ENCODE results near the gene UBN1.
A peak's percentile ranks its signal among the peaks of the same experiment; 100 is the strongest.

Gene UBN1

GRCh38 chr16:4846901-4847773 is at the start of gene UBN1, which contains the start of gene GLYR1:
UBN1 (plus strand) TSS chr16:4847481; CDS start chr16:4852918, 5,437 bp downstream.
GLYR1 (minus strand) TSS chr16:4847288; CDS start chr16:4847265, 23 bp downstream.
- Mint-ChIP-seq H3K36me3 (ENCODE audit: low read depth) (peaks cover 34% of the 10 kb centered on the region), H3K4me3 (peak within 1 kb of the TSS; percentile 95), H3K4me1 (ENCODE audit: low read depth) (peaks cover 50% of the 10 kb centered on the region), H3K27me3 (no peaks in the 10 kb centered on the region), H3K27ac (peak within 1 kb of the TSS; percentile 85), H3K9me3 (no peaks in the 10 kb centered on the region)

- H3K27ac Mint-ChIP-seq: no peak overlapping the region
- no peaks in the 10 kb centered on the region for H3K9me3 Mint-ChIP-seq
- no peak overlapping the region for H3K4me3 Mint-ChIP-seq
- peaks cover 5% of the 10 kb centered on the region for H3K4me1 Mint-ChIP-seq (ENCODE audit: low read depth)
- H3K27me3 Mint-ChIP-seq: no peaks in the 10 kb centered on the region
- H3K36me3 Mint-ChIP-seq (ENCODE audit: low read depth): no peaks in the 10 kb centered on the region
These were observed 49.5 kb upstream of the UBN1 start for GRCh38 chr16:4797805-4798252.

- H3K27ac Mint-ChIP-seq: no peak overlapping the region
- H3K9me3 Mint-ChIP-seq: no peaks in the 10 kb centered on the region
- H3K36me3 Mint-ChIP-seq (ENCODE audit: low read depth): no peaks in the 10 kb centered on the region
- H3K27me3 Mint-ChIP-seq: no peaks in the 10 kb centered on the region
- H3K4me3 Mint-ChIP-seq: no peak overlapping the region
- peaks cover 9% of the 10 kb centered on the region for H3K4me1 Mint-ChIP-seq (ENCODE audit: low read depth)
These were observed 48.8 kb upstream of the UBN1 start for GRCh38 chr16:4798456-4798855.

GRCh38 chr16:4799171-4799855 is 48.0 kb upstream of the UBN1 start:
- H3K36me3 Mint-ChIP-seq (ENCODE audit: low read depth): peaks cover 4% of the 10 kb centered on the region
- no peak overlapping the region for H3K27ac Mint-ChIP-seq
- no peaks in the 10 kb centered on the region for H3K27me3 Mint-ChIP-seq
- peaks cover 16% of the 10 kb centered on the region for H3K4me1 Mint-ChIP-seq (ENCODE audit: low read depth)
- no peaks in the 10 kb centered on the region for H3K9me3 Mint-ChIP-seq
- no peak overlapping the region for H3K4me3 Mint-ChIP-seq

GRCh38 chr16:4800290-4801041 is 46.8 kb upstream of the UBN1 start:
- Mint-ChIP-seq H3K9me3 (no peaks in the 10 kb centered on the region), H3K4me1 (ENCODE audit: low read depth) (peaks cover 16% of the 10 kb centered on the region), H3K27me3 (no peaks in the 10 kb centered on the region), H3K4me3 (peak overlapping the region; percentile 44), H3K36me3 (ENCODE audit: low read depth) (peaks cover 15% of the 10 kb centered on the region), H3K27ac (no peak overlapping the region)

- Mint-ChIP-seq H3K9me3 (no peaks in the 10 kb centered on the region), H3K27ac (no peak overlapping the region), H3K27me3 (no peaks in the 10 kb centered on the region), H3K36me3 (ENCODE audit: low read depth) (peaks cover 15% of the 10 kb centered on the region), H3K4me1 (ENCODE audit: low read depth) (peaks cover 16% of the 10 kb centered on the region), H3K4me3 (peak overlapping the region; percentile 79)
These were observed 46.0 kb upstream of the UBN1 start for GRCh38 chr16:4801051-4801961.

- Mint-ChIP-seq H3K27me3 (no peaks in the 10 kb centered on the region), H3K27ac (no peak within 1 kb of the TSS), H3K9me3 (no peaks in the 10 kb centered on the region), H3K4me3 (peak within 1 kb of the TSS; percentile 79), H3K36me3 (ENCODE audit: low read depth) (peaks cover 16% of the 10 kb centered on the region), H3K4me1 (ENCODE audit: low read depth) (peaks cover 16% of the 10 kb centered on the region)
These were observed 45.2 kb upstream of the UBN1 start, which contains the start of gene ROGDI for GRCh38 chr16:4801962-4802658. ROGDI (minus strand) TSS chr16:4802633; CDS start chr16:4802571, 62 bp downstream.

- no peaks in the 10 kb centered on the region for H3K9me3 Mint-ChIP-seq
- peaks cover 16% of the 10 kb centered on the region for H3K4me1 Mint-ChIP-seq (ENCODE audit: low read depth)
- no peaks in the 10 kb centered on the region for H3K27me3 Mint-ChIP-seq
- no peak overlapping the region for H3K27ac Mint-ChIP-seq
- peaks cover 22% of the 10 kb centered on the region for H3K36me3 Mint-ChIP-seq (ENCODE audit: low read depth)
- peak overlapping the region; percentile 79 for H3K4me3 Mint-ChIP-seq
These were observed 44.5 kb upstream of the UBN1 start for GRCh38 chr16:4802659-4803287.

- no peak overlapping the region for H3K27ac Mint-ChIP-seq
- H3K9me3 Mint-ChIP-seq: no peaks in the 10 kb centered on the region
- peaks cover 24% of the 10 kb centered on the region for H3K36me3 Mint-ChIP-seq (ENCODE audit: low read depth)
- peak overlapping the region; percentile 74 for H3K4me3 Mint-ChIP-seq
- no peaks in the 10 kb centered on the region for H3K27me3 Mint-ChIP-seq
- peaks cover 16% of the 10 kb centered on the region for H3K4me1 Mint-ChIP-seq (ENCODE audit: low read depth)
These were observed 43.9 kb upstream of the UBN1 start for GRCh38 chr16:4803401-4803844.

- Mint-ChIP-seq H3K9me3 (no peaks in the 10 kb centered on the region), H3K27me3 (no peaks in the 10 kb centered on the region), H3K4me1 (ENCODE audit: low read depth) (peaks cover 16% of the 10 kb centered on the region), H3K27ac (no peak overlapping the region), H3K36me3 (ENCODE audit: low read depth) (peaks cover 24% of the 10 kb centered on the region), H3K4me3 (no peak overlapping the region)
These were observed 43.2 kb upstream of the UBN1 start for GRCh38 chr16:4803898-4804762.

GRCh38 chr16:4805231-4805630 is 42.0 kb upstream of the UBN1 start:
- peaks cover 30% of the 10 kb centered on the region for H3K36me3 Mint-ChIP-seq (ENCODE audit: low read depth)
- H3K27ac Mint-ChIP-seq: no peak overlapping the region

GRCh38 chr16:4806280-4806679 is 41.0 kb upstream of the UBN1 start:
- H3K27ac Mint-ChIP-seq: no peak overlapping the region
- H3K4me3 Mint-ChIP-seq: no peak overlapping the region
- peaks cover 36% of the 10 kb centered on the region for H3K36me3 Mint-ChIP-seq (ENCODE audit: low read depth)
- H3K27me3 Mint-ChIP-seq: no peaks in the 10 kb centered on the region
- peaks cover 11% of the 10 kb centered on the region for H3K4me1 Mint-ChIP-seq (ENCODE audit: low read depth)
- no peaks in the 10 kb centered on the region for H3K9me3 Mint-ChIP-seq

More at GRCh38 chr16:4805231-4805630, 42.0 kb upstream of the UBN1 start:
- Mint-ChIP-seq H3K4me3 (no peak overlapping the region), H3K4me1 (ENCODE audit: low read depth) (peaks cover 16% of the 10 kb centered on the region), H3K9me3 (no peaks in the 10 kb centered on the region), H3K27me3 (no peaks in the 10 kb centered on the region)

Measured in stimulated activated naive CD8-positive, alpha-beta T cell treated with anti-CD3 and anti-CD28 coated beads, Interleukin-15, Interleukin-2, amounts not matched to agents 100 ng/mL and 50 ng/mL, for 24 hours (primary cell).